GM18508 (cell line): Measurements from ENCODE around the gene ATP6V0C.
"Not testable (repeated sequence)": the region's sequence is repeated elsewhere in the genome, so short reads cannot be mapped to it uniquely, and the experiment has no call there.

Source experiments
- ATAC-seq: cut with Tn5 transposase; IDR thresholded peaks from one replicate; pipeline ENCODE4 v1.9.1; 2021; ENCODE audit warnings: moderate number of reproducible peaks; ENCODE audit not compliant: insufficient read depth, unreplicated experiment

ATP6V0C gene

DNA sequence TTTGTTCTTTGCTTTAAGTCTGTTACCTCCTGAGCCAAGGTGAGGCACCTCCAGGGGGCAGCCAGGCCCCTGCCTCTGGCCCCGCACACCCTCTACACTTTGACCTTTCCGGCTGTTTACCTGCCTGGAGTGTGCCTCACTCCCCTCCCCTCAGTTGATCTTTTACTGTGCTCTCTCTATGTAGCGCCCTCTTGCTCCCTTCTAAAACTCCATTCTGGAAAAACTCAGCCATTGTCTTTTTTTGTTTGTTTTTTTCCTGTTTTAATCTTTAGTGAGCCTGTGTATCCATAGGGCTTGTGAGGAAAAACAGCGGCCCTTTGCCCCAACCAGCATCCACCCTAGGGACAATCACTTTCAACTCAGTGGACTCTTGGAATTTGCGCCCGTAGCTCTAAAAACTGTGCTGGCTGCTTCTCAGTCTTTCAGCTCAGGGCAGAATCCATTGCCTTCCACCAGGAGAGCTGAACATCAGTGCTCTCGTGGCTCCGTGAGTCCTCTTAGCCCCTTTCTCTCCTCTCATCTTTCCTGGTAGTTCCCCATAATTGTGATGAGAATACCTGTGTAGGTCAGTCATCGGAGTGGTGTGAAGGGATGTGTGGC, 10.7 kb downstream of the ATP6V0C start:
- no peak for ATAC-seq

- ATAC-seq, result no peak
Observed at GRCh38 chr16:2526135-2526534, 12.4 kb downstream of the ATP6V0C start.

- no peak for ATAC-seq
Observed at GRCh38 chr16:2527071-2527783, 13.5 kb downstream of the ATP6V0C start.

DNA sequence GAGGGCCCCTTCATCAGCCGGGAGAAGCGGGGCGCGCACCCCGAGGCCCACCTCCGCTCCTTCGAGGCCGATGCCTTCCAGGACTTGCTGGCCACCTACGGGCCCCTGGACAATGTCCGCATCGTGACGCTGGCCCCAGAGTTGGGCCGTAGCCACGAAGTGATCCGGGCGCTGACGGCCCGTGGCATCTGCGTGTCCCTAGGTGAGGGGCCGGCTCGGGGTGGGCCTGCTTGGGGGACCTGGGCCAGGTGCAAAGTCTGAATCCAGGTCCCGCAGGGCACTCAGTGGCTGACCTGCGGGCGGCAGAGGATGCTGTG, 14.0 kb downstream of the ATP6V0C start:
- no peak for ATAC-seq

GRCh38 chr16:2528161-2529060, 14.7 kb downstream of the ATP6V0C start:
- no peak for ATAC-seq

GRCh38 chr16:2529061-2529931, 15.5 kb downstream of the ATP6V0C start:
- no peak for ATAC-seq

DNA sequence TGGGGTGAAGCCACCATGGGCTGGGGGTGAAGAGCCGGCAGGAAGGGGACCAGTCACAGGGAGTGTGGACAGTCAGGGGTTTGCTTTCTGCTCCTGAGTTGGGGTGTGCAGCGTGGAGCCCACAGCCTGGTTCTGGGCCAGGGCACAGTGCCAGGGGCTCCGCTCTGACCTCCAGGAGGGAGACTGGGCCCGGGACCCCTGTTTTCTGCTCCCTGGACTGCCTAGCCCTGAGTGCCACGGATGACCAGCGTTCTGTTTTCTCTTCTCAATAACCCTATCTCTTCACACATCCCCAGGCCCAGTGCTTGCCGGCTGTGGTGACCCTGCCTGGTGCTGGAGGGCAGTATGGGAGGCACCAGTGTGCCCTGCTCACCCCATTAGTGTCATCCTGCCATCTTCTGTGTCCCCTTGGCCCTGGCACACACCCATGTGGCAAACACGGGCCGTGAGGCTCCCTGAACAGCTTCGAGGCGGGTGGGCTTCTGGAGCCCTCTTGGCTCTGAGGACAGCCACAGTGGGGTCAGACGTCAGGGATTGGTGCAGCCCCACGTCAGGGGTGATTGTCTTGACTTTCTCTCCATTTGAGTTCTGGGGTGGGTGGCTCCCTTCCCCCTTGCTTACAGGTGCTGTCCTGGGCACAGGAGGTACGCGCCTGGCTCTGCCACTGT, 16.3 kb downstream of the ATP6V0C start:
- ATAC-seq, result no peak

GRCh38 chr16:2530629-2531318, 17.0 kb downstream of the ATP6V0C start:
- ATAC-seq, result no peak

DNA sequence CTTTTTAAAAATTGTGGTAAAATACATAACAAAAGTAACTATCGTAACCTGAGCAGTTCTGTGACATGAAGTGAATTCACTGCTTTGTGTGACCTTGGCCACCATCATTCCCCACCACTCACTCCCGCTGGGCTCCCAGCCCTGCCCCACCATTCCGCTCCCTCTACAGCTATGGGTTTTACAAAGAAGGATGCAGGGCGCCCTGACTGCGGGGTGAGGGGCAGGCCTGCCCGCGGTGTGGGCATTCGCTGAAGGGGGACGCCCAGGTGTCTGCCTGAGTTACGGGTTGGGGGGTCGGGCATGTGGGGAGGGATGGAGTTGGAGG, 17.6 kb downstream of the ATP6V0C start, which contains the start of gene CEMP1:
CEMP1 (minus strand) TSS at position 38 of the 325 bp plus-strand sequence. CDS start 335 bp downstream, outside the sequence.
- no peak for ATAC-seq

DNA sequence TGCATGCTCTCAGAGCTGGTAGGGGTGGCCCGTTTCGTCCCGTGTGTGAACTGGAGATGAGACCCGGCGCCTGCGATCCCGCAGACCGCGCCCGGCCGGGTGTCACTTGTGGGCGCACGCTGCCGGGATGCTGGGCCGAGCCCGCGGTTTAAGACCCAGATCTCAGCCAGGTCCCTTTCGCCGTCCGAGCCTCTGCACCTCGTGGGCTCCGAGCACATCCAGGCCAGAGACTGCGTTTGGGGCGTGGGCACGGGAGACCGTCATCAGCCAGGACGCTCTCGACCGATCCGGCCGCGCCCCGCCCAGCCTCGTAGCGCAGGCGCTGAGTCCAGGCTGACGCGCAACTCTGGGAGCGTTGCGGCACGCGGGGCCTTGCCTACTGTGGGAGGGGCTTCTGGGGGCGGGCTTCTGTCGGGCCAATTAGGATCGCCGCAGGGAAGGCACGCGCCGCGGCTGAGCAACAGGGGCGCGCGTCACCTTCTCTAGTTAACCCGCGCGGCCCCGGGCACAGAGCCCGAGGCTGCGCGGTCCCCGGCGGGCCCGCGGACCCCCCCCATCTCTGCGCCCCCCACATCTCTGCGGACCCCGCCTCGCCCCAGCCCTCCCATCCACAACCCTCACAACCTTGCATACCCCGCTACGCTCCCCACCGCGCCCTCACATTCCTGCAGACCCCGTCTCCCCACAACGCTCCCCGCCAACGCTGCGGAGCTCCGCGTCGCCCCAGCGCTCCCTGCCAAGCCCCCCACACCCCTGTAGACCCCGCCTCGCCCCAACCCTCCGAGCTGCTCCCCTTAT, 18.1 kb downstream of the ATP6V0C start:
- ATAC-seq, result no peak

DNA sequence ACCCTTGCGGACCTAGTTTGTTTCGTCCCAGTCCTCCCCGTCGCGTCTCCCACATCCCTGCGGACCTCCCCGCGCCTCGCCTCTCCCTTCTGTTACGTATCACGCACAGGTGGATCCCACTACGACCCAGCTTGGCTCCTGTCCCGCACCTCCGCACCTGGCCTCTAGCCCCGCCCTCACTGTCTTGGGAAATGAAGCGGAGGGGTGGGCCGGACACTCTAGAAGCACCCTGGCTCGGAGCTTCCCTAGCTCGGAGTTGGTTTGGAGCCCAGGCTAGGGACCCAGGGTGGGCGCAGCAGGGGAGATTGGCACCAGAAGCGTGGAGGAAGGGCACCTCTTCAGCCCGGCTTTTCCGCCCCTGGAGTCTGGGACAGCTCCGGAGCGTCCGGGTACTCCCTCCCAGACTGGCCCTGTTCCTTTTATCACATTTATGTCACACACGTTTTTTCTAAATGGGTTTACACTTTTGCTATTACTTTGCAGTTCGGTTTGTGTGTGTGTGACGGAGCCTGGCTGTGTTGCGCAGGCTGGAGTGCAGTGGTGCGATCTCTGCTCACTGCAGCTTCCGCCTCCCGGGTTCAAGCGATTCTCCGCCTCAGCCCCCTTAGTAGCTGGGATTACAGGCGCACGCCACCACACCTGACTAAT, 18.9 kb downstream of the ATP6V0C start:
- no peak for ATAC-seq

- ATAC-seq, result not testable (repeated sequence)
Observed at GRCh38 chr16:2533142-2533755, 19.5 kb downstream of the ATP6V0C start.

GRCh38 chr16:2533912-2534311, 20.2 kb downstream of the ATP6V0C start:
- ATAC-seq, result no peak

DNA sequence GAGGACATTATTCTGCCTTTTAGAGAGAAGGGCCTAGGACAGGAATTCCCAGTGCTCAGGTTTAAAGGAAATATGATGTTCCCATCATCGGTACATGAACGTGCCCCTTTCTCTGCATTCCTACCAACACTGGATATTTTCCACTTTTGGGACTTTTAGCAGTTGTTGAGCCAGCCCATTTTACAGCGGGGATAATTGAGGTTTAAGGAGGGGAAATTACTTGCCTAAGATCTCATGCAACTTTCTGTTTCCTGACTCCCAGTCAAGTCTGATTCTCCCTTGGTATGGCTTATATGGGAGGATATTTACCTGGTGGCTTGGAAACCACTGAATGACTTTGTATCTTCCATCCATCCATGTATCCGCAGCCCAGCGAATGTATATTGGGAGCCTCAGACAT, 20.6 kb downstream of the ATP6V0C start:
- not testable (repeated sequence) for ATAC-seq

DNA sequence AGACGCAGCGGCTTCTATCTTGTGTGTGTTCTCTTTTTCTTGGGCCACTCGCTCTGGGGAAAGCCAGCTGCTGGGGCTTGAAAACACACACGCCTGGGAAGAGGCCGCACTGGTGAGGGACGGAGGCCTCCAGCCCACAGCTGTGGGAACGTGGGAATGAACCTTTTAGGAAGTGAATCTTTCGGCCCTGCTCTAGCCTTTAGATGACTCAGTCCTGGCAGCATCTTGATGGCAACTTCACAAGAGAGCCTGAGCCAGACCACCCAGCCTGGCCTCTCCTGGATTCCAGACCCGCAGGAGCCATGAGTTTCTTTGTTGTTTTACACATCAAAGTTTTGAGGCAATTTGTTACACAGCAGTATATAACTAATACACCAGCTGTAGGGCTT, 21.9 kb downstream of the ATP6V0C start:
- ATAC-seq, result no peak

- ATAC-seq, result peak; percentile 38
Observed at GRCh38 chr16:2537451-2538379, 24.0 kb downstream of the ATP6V0C start, which contains the start of gene PDPK1. TSS of gene PDPK1 (plus strand) at chr16:2538021. CDS start at chr16:2538113, 92 bp downstream.
